ENCODE measurements around the gene SLC38A5. TPM values are rescaled to one million over a fixed set of nuclear protein-coding genes. Genes with fewer than 3 reads are reported as not detected.

Gene SLC38A5
- total RNA-seq, 1 experiment from 2014 or later, result 54.6 TPM

GRCh38 chrX:48476919-48477318 is 6.9 kb upstream of the SLC38A5 start:
- no peaks in the 10 kb centered on the region for H3K27me3 ChIP-seq (ENCODE audit: insufficient read depth, low read length)
- peak overlapping the region; percentile 71; the same call in 1 of the 2 replicates for H3K27ac ChIP-seq (ENCODE audit: low read depth, low read length)
- H3K4me1 ChIP-seq (ENCODE audit: control insufficient read depth in 1 of 2, insufficient read depth in 2 of 2, low read length in 2 of 2), result peaks cover 5 to 22% of the 10 kb centered on the region in 2 experiments; a peak in 3 of 4 replicates
- CTCF ChIA-PET, result no interaction called here
- RAD21 ChIA-PET (ENCODE audit: low non-redundant PET in 1 of 2, low total read pairs in 2 of 2, uncharacterized antibody in 2 of 2, unreplicated experiment in 2 of 2), result no interaction called here
- no peaks in the 10 kb centered on the region for H3K9me3 ChIP-seq (ENCODE audit: control insufficient read depth in 1 of 2, insufficient read depth in 1 of 2, low read depth in 1 of 2, low read length in 2 of 2)
- no peak for TF ChIP-seq YY1 (IDR thresholded peaks at IDR 0.05; ENCODE audit: extremely low read depth, insufficient replicate concordance, low read depth, low read length)
- no peak for TF ChIP-seq RAD21 (IDR thresholded peaks at IDR 0.05; ENCODE audit: low read depth)
- no peak for TF ChIP-seq FOSL1 (IDR thresholded peaks at IDR 0.05; ENCODE audit: low read depth)
- no peak for TF ChIP-seq MAX (IDR thresholded peaks at IDR 0.05)
- no peak for TF ChIP-seq TCF7L2 (IDR thresholded peaks at IDR 0.05; ENCODE audit: borderline replicate concordance, extremely low read depth, insufficient read depth, insufficient read length)
- TF ChIP-seq EZH2 (IDR thresholded peaks at IDR 0.05), result no peak
- TF ChIP-seq CEBPB (IDR thresholded peaks at IDR 0.05; ENCODE audit: low read depth), result no peak
- TF ChIP-seq ZFX (IDR thresholded peaks at IDR 0.05), result no peak
- no peak for TF ChIP-seq SRF (IDR thresholded peaks at IDR 0.05; ENCODE audit: low read depth)
- no peak for TF ChIP-seq SIN3A (IDR thresholded peaks at IDR 0.05; ENCODE audit: low read depth)
- TF ChIP-seq ZBTB33 (IDR thresholded peaks at IDR 0.05; ENCODE audit: extremely low read depth, insufficient replicate concordance, low read length), result no peak
- TF ChIP-seq CTCF (IDR thresholded peaks at IDR 0.05 in 2 of 3, conservative IDR thresholded peaks at IDR 0.05 in 1 of 3; ENCODE audit: borderline replicate concordance in 1 of 3, insufficient read depth in 1 of 3, low read depth in 2 of 3, low read length in 2 of 3), result no peak
- TF ChIP-seq SP1 (IDR thresholded peaks at IDR 0.05; ENCODE audit: low read depth), result no peak
- TF ChIP-seq CBX3 (IDR thresholded peaks at IDR 0.05; ENCODE audit: low read depth), result no peak
- TF ChIP-seq ELF1 (IDR thresholded peaks at IDR 0.05; ENCODE audit: borderline replicate concordance, low read depth), result no peak
- TF ChIP-seq EGR1 (IDR thresholded peaks at IDR 0.05; ENCODE audit: low read depth), result no peak
- TF ChIP-seq ATF3 (IDR thresholded peaks at IDR 0.05), result no peak
- no peak for TF ChIP-seq REST (IDR thresholded peaks at IDR 0.05; ENCODE audit: low read depth)
- TF ChIP-seq EZH2phosphoT487 (IDR thresholded peaks at IDR 0.05; ENCODE audit: borderline replicate concordance), result no peak
- TF ChIP-seq JUND (IDR thresholded peaks at IDR 0.05), result no peak
- H3K79me2 ChIP-seq (ENCODE audit: insufficient read depth, low read length), result peaks cover 41% of the 10 kb centered on the region
- intact Hi-C loops (cut with micrococcal nuclease), result loop anchor here (2.0 to 10.0 kb wide), 2 partner anchors 62 to 98 kb away; partner anchors contain the start of genes RBM3 and TBC1D25
- no peaks in the 10 kb centered on the region for H4K20me1 ChIP-seq (ENCODE audit: insufficient read depth)
- H3K4me2 ChIP-seq (ENCODE audit: low read length), result peak overlapping the region; percentile 86
- ATAC-seq, result no peak
- no TSS peak for BruUV-seq (replicated peaks)
- POLR2A ChIA-PET, result no interaction called here
- H3K9me2 ChIP-seq (ENCODE audit: insufficient read depth), result no peaks in the 10 kb centered on the region
- DNase-seq (ENCODE audit: low read depth, low spot score), result no peak
- H3K4me3 ChIP-seq (replicated peaks in 1 of 2; ENCODE audit: low read depth in 1 of 2, low read length in 2 of 2), result peak overlapping the region; percentile 79 to 86
- H2AFZ ChIP-seq (ENCODE audit: low read depth, low read length, poor library complexity, severe bottlenecking), result no peak overlapping the region
- peak overlapping the region; percentile 97 for H3K9ac ChIP-seq (ENCODE audit: low read length)
- peaks cover 2 to 5% of the 10 kb centered on the region in 2 experiments; a peak in 2 of 4 replicates for H3K36me3 ChIP-seq (ENCODE audit: control insufficient read depth in 1 of 2, insufficient read depth in 2 of 2, low read length in 2 of 2)
